A673 (cell line): ENCODE data around the gene ATP2A3.

Experiments
- EZH2 ChIP-seq: fragments of 200-600 bp; sonication (generic); IDR thresholded peaks from 2 replicates; pipeline ENCODE4 v1.6.1; 2017; ENCODE audit warnings: borderline replicate concordance, low read depth, mild to moderate bottlenecking, mixed read lengths, antibody characterized with exemption, low read length; ENCODE audit not compliant: poor library complexity, severe bottlenecking
- TF ChIP-seq, protein P1 (sequence below): fragments of 300-800, 200-600 bp; sonication (generic); conservative IDR thresholded peaks from 2 replicates; pipeline ENCODE4 v1.5.1; 2017; ENCODE audit warnings: low read depth, mild to moderate bottlenecking, antibody characterized with exemption, low read length, moderate library complexity, mixed read lengths

DNA sequence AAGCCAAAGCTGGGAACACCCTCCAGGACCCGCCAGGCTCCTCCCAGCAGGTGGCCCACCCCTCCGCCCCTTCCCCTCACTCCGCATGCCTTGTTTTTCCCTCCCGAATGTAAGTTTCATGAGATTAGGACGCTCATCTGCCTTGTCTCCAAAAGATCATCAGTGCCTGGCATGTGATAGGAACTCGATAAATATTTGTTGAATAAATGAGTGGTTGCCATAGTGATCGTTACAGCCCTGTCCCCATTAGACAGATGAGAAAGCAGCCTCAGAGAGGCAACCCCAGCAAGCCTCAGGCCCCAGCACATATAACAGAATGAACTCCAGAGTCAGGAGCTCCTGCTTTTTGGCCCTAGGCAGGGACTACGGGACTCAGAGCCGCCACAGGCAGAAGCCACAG is 76.4 kb downstream of the ATP2A3 start:
- TF ChIP-seq, protein P1, sequence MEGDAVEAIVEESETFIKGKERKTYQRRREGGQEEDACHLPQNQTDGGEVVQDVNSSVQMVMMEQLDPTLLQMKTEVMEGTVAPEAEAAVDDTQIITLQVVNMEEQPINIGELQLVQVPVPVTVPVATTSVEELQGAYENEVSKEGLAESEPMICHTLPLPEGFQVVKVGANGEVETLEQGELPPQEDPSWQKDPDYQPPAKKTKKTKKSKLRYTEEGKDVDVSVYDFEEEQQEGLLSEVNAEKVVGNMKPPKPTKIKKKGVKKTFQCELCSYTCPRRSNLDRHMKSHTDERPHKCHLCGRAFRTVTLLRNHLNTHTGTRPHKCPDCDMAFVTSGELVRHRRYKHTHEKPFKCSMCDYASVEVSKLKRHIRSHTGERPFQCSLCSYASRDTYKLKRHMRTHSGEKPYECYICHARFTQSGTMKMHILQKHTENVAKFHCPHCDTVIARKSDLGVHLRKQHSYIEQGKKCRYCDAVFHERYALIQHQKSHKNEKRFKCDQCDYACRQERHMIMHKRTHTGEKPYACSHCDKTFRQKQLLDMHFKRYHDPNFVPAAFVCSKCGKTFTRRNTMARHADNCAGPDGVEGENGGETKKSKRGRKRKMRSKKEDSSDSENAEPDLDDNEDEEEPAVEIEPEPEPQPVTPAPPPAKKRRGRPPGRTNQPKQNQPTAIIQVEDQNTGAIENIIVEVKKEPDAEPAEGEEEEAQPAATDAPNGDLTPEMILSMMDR: no peak
- no peak for TF ChIP-seq EZH2
